Panc1 (cell line): ENCODE results near the gene KLK5. TPM values are rescaled to one million over a fixed set of nuclear protein-coding genes. Genes with fewer than 3 reads are reported as not detected.

Experiments
- ATAC-seq: fragments of 200-7000 bp; cut with Tn5 transposase; 2 replicates; pipeline ENCODE4 v1.9.1; 2020; ENCODE audit warnings: mild to moderate bottlenecking, moderate library complexity
- BruUV-seq: library from RNA; stranded (reverse); fragments of 400-500 nt; replicated peaks from 2 replicates; lab custom pipeline; 2021; lab: Mats Ljungman, UMichigan
- CTCF ChIA-PET: fragments of 300-600 bp; sonication (Branson Sonifier 250); formaldehyde crosslinking; loops from one replicate; lab custom pipeline; 2022; ENCODE audit warnings: antibody characterized with exemption; lab: Charles Lee
- POLR2A ChIA-PET: fragments of 300-600 bp; sonication (Branson Sonifier 250); formaldehyde crosslinking; loops from one replicate; lab custom pipeline; 2022; ENCODE audit warnings: antibody characterized with exemption; lab: Charles Lee
- DNase-seq: peaks from one replicate; pipeline ENCODE4 v3.0.0-alpha.2; 2010; ENCODE audit warnings: low read depth, low spot score
- H3K27ac ChIP-seq: 2 replicates; pipeline ENCODE4 v1.5.1; 2011; ENCODE audit warnings: mild to moderate bottlenecking, low read length, inconsistent platforms
- H3K27me3 ChIP-seq: fragments of 200-500 bp; sonication (Bioruptor generic); 2 replicates; pipeline ENCODE4 v1.6.0; 2014; ENCODE audit warnings: low read length, inconsistent platforms; ENCODE audit not compliant: control insufficient read depth, insufficient read depth
- H3K36me3 ChIP-seq: fragments of 200-500 bp; sonication (Bioruptor generic); 2 replicates; pipeline ENCODE4 v1.5.1; 2014; ENCODE audit warnings: inconsistent platforms, mild to moderate bottlenecking, low read length, moderate library complexity; ENCODE audit not compliant: control insufficient read depth, insufficient read depth
- H3K4me1 ChIP-seq: 2 replicates; pipeline ENCODE4 v1.5.1; 2011; ENCODE audit warnings: inconsistent platforms, mild to moderate bottlenecking, low read length, moderate library complexity; ENCODE audit not compliant: control insufficient read depth, insufficient read depth
- H3K4me3 ChIP-seq, 2 experiments: 2 replicates each; pipeline ENCODE4 v1.5.1; 2011 to 2012; ENCODE audit warnings: low read depth in 2 of 2, low read length in 2 of 2, mild to moderate bottlenecking in 2 of 2, inconsistent platforms in 1 of 2, moderate library complexity in 1 of 2
- H3K9me3 ChIP-seq: fragments of 200-500 bp; sonication (Bioruptor generic); 2 replicates; pipeline ENCODE4 v1.5.1; 2014; ENCODE audit warnings: low read depth, mild to moderate bottlenecking, inconsistent platforms, low read length, moderate library complexity; ENCODE audit not compliant: control insufficient read depth, insufficient read depth
- POLR2AphosphoS5 ChIP-seq: IDR thresholded peaks from 2 replicates; pipeline ENCODE4 v1.6.1; 2012; ENCODE audit warnings: mild to moderate bottlenecking, low read depth, low read length, moderate library complexity
- REST ChIP-seq, 2 experiments: IDR thresholded peaks; 2 replicates each; pipeline ENCODE4 v1.6.1; 2011 to 2012; ENCODE audit warnings: low read depth in 2 of 2, control low read depth in 1 of 2, low read length in 1 of 2, mild to moderate bottlenecking in 1 of 2, moderate library complexity in 1 of 2; ENCODE audit not compliant: insufficient read depth in 1 of 2
- SIN3A ChIP-seq: IDR thresholded peaks from 2 replicates; pipeline ENCODE4 v1.6.1; 2012; ENCODE audit warnings: low read depth, mild to moderate bottlenecking, low read length, moderate library complexity, borderline replicate concordance; ENCODE audit not compliant: insufficient read depth
- TCF7L2 ChIP-seq: IDR thresholded peaks from 2 replicates; pipeline ENCODE4 v1.6.1; 2011; ENCODE audit warnings: mild to moderate bottlenecking, low read depth, low read length, inconsistent platforms
- in situ Hi-C: cut with HindIII; loops from 2 replicates; pipeline ENCODE4 v1.10.0; 2016; ENCODE audit warnings: low sequenced_read_pairs, low pct_unique_long_range_greater_than_20kb
- intact Hi-C: fragments of 100-400 bp; cut with micrococcal nuclease; formaldehyde crosslinking; loops from one replicate; pipeline ENCODE4 v1.10.0; 2022; ENCODE audit not compliant: unreplicated experiment
- total RNA-seq: library from RNA; stranded (reverse); gene quantifications from one replicate; pipeline ENCODE4 v1.2.1, GENCODE V29; 2021; ENCODE audit not compliant: unreplicated experiment
- TF ChIP-seq, protein P1 (sequence below): fragments of 450-650 bp; IDR thresholded peaks from 2 replicates; pipeline ENCODE4 v1.5.1; 2017; ENCODE audit warnings: mild to moderate bottlenecking

Gene KLK5
- total RNA-seq, 1 experiment from 2014 or later, result not detected

DNA sequence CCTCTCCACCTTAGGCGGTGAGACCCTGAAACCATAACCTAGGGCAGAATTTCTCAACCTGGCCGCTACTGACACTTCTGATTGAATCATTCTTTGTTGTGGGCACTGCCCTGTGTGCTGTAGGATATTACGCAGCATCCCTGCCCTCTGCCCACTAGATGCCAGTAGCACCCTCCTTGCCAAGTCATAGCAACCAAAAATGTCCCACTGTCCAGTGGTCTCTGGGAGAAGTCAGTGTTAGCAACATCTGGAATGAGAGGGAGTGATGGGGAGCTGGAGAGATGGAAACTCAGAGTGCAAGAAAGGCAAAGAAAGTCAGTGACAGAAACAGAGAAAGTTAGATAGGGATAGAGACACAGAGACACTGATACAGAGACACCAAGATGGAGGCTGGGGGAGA lies 55.2 kb downstream of the KLK5 start:
- no TSS peak for BruUV-seq

GRCh38 chr19:50897191-50897607 lies 55.6 kb downstream of the KLK5 start:
- Histone ChIP-seq H3K27me3 (no peaks in the 10 kb centered on the region), H3K36me3 (no peaks in the 10 kb centered on the region), H3K9me3 (no peaks in the 10 kb centered on the region), H3K4me1 (no peaks in the 10 kb centered on the region), H3K4me3 (no peak overlapping the region), H3K27ac (no peak overlapping the region)
- no TSS peak for BruUV-seq
- intact Hi-C loops (no loop called here), in situ Hi-C loops (no loop called here)
- no peak for TF ChIP-seq POLR2AphosphoS5
- no peak for TF ChIP-seq SIN3A
- no peak for TF ChIP-seq REST (IDR thresholded peaks at IDR 0.05; ENCODE audit: insufficient read depth in 1 of 2, low read depth in 2 of 2, low read length in 1 of 2)
- TF ChIP-seq, protein P1, sequence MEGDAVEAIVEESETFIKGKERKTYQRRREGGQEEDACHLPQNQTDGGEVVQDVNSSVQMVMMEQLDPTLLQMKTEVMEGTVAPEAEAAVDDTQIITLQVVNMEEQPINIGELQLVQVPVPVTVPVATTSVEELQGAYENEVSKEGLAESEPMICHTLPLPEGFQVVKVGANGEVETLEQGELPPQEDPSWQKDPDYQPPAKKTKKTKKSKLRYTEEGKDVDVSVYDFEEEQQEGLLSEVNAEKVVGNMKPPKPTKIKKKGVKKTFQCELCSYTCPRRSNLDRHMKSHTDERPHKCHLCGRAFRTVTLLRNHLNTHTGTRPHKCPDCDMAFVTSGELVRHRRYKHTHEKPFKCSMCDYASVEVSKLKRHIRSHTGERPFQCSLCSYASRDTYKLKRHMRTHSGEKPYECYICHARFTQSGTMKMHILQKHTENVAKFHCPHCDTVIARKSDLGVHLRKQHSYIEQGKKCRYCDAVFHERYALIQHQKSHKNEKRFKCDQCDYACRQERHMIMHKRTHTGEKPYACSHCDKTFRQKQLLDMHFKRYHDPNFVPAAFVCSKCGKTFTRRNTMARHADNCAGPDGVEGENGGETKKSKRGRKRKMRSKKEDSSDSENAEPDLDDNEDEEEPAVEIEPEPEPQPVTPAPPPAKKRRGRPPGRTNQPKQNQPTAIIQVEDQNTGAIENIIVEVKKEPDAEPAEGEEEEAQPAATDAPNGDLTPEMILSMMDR, result no peak
- TF ChIP-seq TCF7L2, result no peak
- POLR2A ChIA-PET, result no interaction called here
- CTCF ChIA-PET, result no interaction called here
- DNase-seq, result no peak
- no peak for ATAC-seq

More for the DNA sequence above, 55.2 kb downstream of the KLK5 start:
- no peaks in the 10 kb centered on the region for H3K9me3 ChIP-seq
- ATAC-seq (no peak), DNase-seq (no peak)
- TF ChIP-seq REST (IDR thresholded peaks at IDR 0.05; ENCODE audit: insufficient read depth in 1 of 2, low read depth in 2 of 2, low read length in 1 of 2) (no peak), POLR2AphosphoS5 (no peak), TCF7L2 (no peak), SIN3A (no peak)
- TF ChIP-seq, protein P1, result no peak
- ChIA-PET POLR2A (no interaction called here), CTCF (no interaction called here)
- H3K4me3 ChIP-seq, result no peak overlapping the region
- no peak overlapping the region for H3K27ac ChIP-seq
- in situ Hi-C loops (no loop called here), intact Hi-C loops (no loop called here)
- no peaks in the 10 kb centered on the region for H3K4me1 ChIP-seq
- no peaks in the 10 kb centered on the region for H3K36me3 ChIP-seq
- H3K27me3 ChIP-seq, result no peaks in the 10 kb centered on the region
